CD4-positive, alpha-beta T cell (primary cell): ENCODE results near the gene PGRMC2. TPM values are rescaled to one million over a fixed set of nuclear protein-coding genes. Genes with fewer than 3 reads are reported as not detected.

Experiments
- ATAC-seq: fragments of 200-7000 bp; cut with Tn5 transposase; one replicate; pipeline ENCODE4 v1.10.0; 2022; ENCODE audit warnings: mild to moderate bottlenecking; ENCODE audit not compliant: poor library complexity
- CTCF ChIA-PET: fragments of 350-600 bp; sonication (Branson Sonifier 250); formaldehyde crosslinking; loops from one replicate; lab custom pipeline; 2021; ENCODE audit warnings: antibody characterized with exemption, inconsistent platforms; lab: Charles Lee
- POLR2A ChIA-PET: fragments of 350-600 bp; sonication (Branson Sonifier 250); formaldehyde crosslinking; loops from one replicate; lab custom pipeline; 2021; ENCODE audit warnings: antibody characterized with exemption, inconsistent platforms; lab: Charles Lee
- DNase-seq, 14 experiments: peaks; one replicate each; pipeline ENCODE4 v3.0.0-alpha.2; 2013 to 2020; ENCODE audit warnings: mixed read lengths in 2 of 14
- H3K27ac ChIP-seq, 2 donors: one replicate each; pipeline versions ENCODE4 v1.5.1 to v1.7.0; 2013; ENCODE audit warnings: low read length in 2 of 2, low read depth in 1 of 2, mild to moderate bottlenecking in 1 of 2
- H3K27me3 ChIP-seq, 2 experiments: 1 replicate in 1 of 2; 2 replicates in 1 of 2; pipeline versions ENCODE4 v1.6.1 to v1.7.0; 2013; ENCODE audit warnings: low read length in 2 of 2, control low read depth in 1 of 2, mild to moderate bottlenecking in 1 of 2, moderate library complexity in 1 of 2; ENCODE audit not compliant: insufficient read depth in 2 of 2, control insufficient read depth in 1 of 2
- H3K36me3 ChIP-seq: one replicate; pipeline ENCODE4 v1.6.1; 2013; ENCODE audit warnings: low read length, control low read depth; ENCODE audit not compliant: insufficient read depth
- H3K4me1 ChIP-seq: one replicate; pipeline ENCODE4 v1.6.1; 2013; ENCODE audit warnings: low read length, control low read depth; ENCODE audit not compliant: insufficient read depth
- H3K4me3 ChIP-seq: one replicate; pipeline ENCODE4 v1.5.1; 2013; ENCODE audit warnings: mild to moderate bottlenecking, low read length, moderate library complexity
- H3K9me3 ChIP-seq, 2 experiments: 1 replicate in 1 of 2; 2 replicates in 1 of 2; pipeline versions ENCODE4 v1.6.1 to v1.7.0; 2013; ENCODE audit warnings: low read length in 2 of 2, mild to moderate bottlenecking in 2 of 2, control low read depth in 1 of 2, moderate library complexity in 1 of 2; ENCODE audit not compliant: control insufficient read depth in 1 of 2, insufficient read depth in 1 of 2
- H3K27ac Mint-ChIP-seq: one replicate; pipeline ENCODE4 v1.8.0; 2020; ENCODE audit warnings: mixed read lengths
- H3K27me3 Mint-ChIP-seq: one replicate; pipeline ENCODE4 v1.8.0; 2021; ENCODE audit warnings: mixed read lengths
- H3K36me3 Mint-ChIP-seq: one replicate; pipeline ENCODE4 v1.8.0; 2021; ENCODE audit warnings: low read depth, mixed read lengths
- H3K4me1 Mint-ChIP-seq: one replicate; pipeline ENCODE4 v1.8.0; 2021; ENCODE audit warnings: low read depth, mixed read lengths
- H3K4me3 Mint-ChIP-seq: one replicate; pipeline ENCODE4 v1.8.0; 2020; ENCODE audit warnings: mild to moderate bottlenecking, mixed read lengths
- H3K9me3 Mint-ChIP-seq: one replicate; pipeline ENCODE4 v1.8.0; 2020; ENCODE audit warnings: mixed read lengths
- intact Hi-C, 2 experiments: fragments of 100-400 bp; cut with DNase I in 1 of 2; cut with micrococcal nuclease in 1 of 2; formaldehyde crosslinking; loops; one replicate each; pipeline versions ENCODE4 v1.15.1 to v1.9.0; 2023 to 2025; cut with DNase I, micrococcal nuclease
- total RNA-seq, 174 experiments: library from RNA in 2 of 174; stranded (reverse) in 2 of 174; gene quantifications; one replicate each; pipeline ENCODE4 v1.2.3 and lab custom pipeline; 2021 to 2026
- TF ChIP-seq, protein P1 (sequence below): fragments of 200-600 bp; IDR thresholded peaks from one replicate; pipeline ENCODE4 v1.8.0; 2022; ENCODE audit warnings: antibody characterized with exemption, mild to moderate bottlenecking

Gene PGRMC2
- total RNA-seq, 2 experiments from 2014 or later, result 92.8 to 99.9 TPM

DNA sequence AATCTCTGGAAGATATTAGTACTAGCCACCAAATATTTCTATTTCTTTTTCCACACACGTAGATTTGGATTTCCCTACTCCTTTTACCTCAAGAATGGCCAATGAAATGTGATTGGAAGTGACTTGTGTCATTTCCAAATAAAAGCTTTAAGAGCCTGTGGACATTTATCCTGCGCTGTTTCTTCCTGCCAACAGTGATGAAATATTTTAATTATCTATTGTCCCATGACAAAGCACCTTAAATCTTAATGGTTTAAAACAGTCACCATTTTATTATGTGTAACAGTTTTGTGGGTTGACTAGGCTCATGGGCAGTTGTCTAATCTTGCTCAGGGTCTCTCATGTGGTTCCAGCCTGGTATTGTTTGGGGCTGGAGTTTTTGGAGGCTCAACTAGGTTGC is 3.5 kb upstream of the PGRMC2 start:
- H3K27me3 Mint-ChIP-seq, result no peaks in the 10 kb centered on the region
- Histone ChIP-seq H3K27me3 (no peaks in the 10 kb centered on the region), H3K9me3 (no peaks in the 10 kb centered on the region), H3K27ac (no peak overlapping the region), H3K36me3 (no peaks in the 10 kb centered on the region), H3K4me1 (peaks cover 19% of the 10 kb centered on the region), H3K4me3 (no peak overlapping the region)
- ChIA-PET POLR2A (no interaction called here), CTCF (no interaction called here)
- H3K27ac Mint-ChIP-seq, result peak overlapping the region; percentile 67
- DNase-seq (no peak), ATAC-seq (no peak)
- peaks cover 17% of the 10 kb centered on the region for H3K36me3 Mint-ChIP-seq
- intact Hi-C loops, result no loop called here
- no peak overlapping the region for H3K4me3 Mint-ChIP-seq
- H3K4me1 Mint-ChIP-seq, result peaks cover 21% of the 10 kb centered on the region
- H3K9me3 Mint-ChIP-seq, result no peaks in the 10 kb centered on the region
- TF ChIP-seq, protein P1, sequence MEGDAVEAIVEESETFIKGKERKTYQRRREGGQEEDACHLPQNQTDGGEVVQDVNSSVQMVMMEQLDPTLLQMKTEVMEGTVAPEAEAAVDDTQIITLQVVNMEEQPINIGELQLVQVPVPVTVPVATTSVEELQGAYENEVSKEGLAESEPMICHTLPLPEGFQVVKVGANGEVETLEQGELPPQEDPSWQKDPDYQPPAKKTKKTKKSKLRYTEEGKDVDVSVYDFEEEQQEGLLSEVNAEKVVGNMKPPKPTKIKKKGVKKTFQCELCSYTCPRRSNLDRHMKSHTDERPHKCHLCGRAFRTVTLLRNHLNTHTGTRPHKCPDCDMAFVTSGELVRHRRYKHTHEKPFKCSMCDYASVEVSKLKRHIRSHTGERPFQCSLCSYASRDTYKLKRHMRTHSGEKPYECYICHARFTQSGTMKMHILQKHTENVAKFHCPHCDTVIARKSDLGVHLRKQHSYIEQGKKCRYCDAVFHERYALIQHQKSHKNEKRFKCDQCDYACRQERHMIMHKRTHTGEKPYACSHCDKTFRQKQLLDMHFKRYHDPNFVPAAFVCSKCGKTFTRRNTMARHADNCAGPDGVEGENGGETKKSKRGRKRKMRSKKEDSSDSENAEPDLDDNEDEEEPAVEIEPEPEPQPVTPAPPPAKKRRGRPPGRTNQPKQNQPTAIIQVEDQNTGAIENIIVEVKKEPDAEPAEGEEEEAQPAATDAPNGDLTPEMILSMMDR, result no peak

DNA sequence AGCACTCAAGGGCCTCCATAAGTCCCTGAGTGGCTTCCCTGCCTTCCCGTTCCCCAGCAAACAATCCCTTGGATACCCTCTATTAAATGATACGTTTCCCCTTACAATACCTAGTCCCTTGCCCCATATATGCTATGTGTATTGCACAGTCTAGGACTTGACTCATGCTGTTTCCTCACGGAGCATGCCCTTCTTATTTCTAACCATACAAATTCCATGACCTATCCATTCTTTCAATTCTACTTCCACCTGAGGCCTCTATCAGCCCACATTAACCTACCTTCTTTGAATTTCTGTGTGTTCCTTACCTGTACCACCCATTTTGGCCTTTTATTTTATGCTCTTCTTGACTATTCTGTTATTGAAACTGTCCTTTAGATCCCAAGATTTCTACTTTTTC is 2.9 kb upstream of the PGRMC2 start:
- ATAC-seq, result no peak
- DNase-seq, result no peak
- H3K27ac ChIP-seq, result no peak overlapping the region
- CTCF ChIA-PET, result no interaction called here
- no peak overlapping the region for H3K4me3 ChIP-seq
- intact Hi-C loops, result no loop called here
- peaks cover 17% of the 10 kb centered on the region for H3K36me3 Mint-ChIP-seq
- H3K9me3 ChIP-seq, result no peaks in the 10 kb centered on the region
- peak overlapping the region; percentile 1 for H3K4me3 Mint-ChIP-seq
- H3K4me1 Mint-ChIP-seq, result peaks cover 27% of the 10 kb centered on the region
- peak overlapping the region; percentile 67 for H3K27ac Mint-ChIP-seq
- POLR2A ChIA-PET, result interaction anchor here (1.7 kb wide), 1 partner anchor 230 kb away, joined by 4 read pairs; the partner anchor contains the start of gene LARP1B
- no peaks in the 10 kb centered on the region for H3K9me3 Mint-ChIP-seq
- H3K4me1 ChIP-seq, result peaks cover 19% of the 10 kb centered on the region
- H3K36me3 ChIP-seq, result no peaks in the 10 kb centered on the region
- TF ChIP-seq, protein P1, result no peak
- no peaks in the 10 kb centered on the region for H3K27me3 ChIP-seq
- H3K27me3 Mint-ChIP-seq, result no peaks in the 10 kb centered on the region

DNA sequence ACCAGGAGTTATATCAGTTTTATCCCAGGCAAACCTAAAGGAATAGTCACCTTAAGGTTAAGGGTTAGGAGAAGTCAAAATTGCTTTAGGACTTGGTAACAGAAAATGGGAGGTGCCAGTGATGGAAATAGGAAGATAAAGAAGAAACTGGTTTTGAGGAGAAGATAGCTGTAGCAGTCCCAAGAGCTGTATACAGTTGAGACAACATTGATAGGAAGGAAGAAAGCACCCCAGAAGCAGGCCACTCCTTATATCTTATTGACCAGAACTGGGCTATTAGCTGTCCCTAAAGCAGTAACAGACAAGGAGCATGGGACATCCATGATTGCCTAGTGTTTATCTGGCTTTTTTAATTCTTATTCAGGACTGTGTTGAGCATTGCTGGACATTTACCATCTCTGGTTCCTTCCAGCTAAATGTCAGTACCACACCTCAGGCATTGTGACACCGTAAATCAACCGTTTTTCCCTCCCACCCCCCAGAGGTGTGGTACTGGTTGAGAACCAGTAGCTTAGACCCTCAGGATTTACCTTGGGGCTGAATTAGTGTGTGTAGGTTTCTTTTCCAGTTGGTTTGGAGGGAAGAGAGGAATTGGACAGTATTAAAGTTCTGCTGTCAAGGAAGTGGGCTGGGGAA is 2.0 kb upstream of the PGRMC2 start:
- Mint-ChIP-seq H3K27me3 (no peaks in the 10 kb centered on the region), H3K4me3 (no peak overlapping the region), H3K9me3 (no peaks in the 10 kb centered on the region), H3K4me1 (peaks cover 33% of the 10 kb centered on the region), H3K27ac (peak overlapping the region; percentile 52), H3K36me3 (peaks cover 10% of the 10 kb centered on the region)
- ChIA-PET CTCF (no interaction called here), POLR2A (interaction anchor here (1.7 to 4.2 kb wide), 2 partner anchors 229 to 324 kb away, joined by 4 to 25 read pairs; partner anchors contain the start of genes ABHD18, LARP1B and MFSD8)
- intact Hi-C loops, result loop anchor here (1.0 to 10.0 kb wide), 9 partner anchors 21 to 808 kb away; partner anchors contain the start of genes C4orf33 (in 2 of the 2), ABHD18 (in 1 of the 2), LARP1B (in 1 of the 2) and MFSD8 (in 1 of the 2)
- no peak for ATAC-seq
- H3K27ac ChIP-seq, result no peak overlapping the region
- H3K4me3 ChIP-seq, result no peak overlapping the region
- no peak for DNase-seq
- H3K4me1 ChIP-seq, result peaks cover 25% of the 10 kb centered on the region
- H3K27me3 ChIP-seq, result no peaks in the 10 kb centered on the region
- H3K36me3 ChIP-seq, result no peaks in the 10 kb centered on the region
- TF ChIP-seq, protein P1, result no peak
- H3K9me3 ChIP-seq, result no peaks in the 10 kb centered on the region
